ENCODE data around the gene WIPF2.
"Not testable (repeated sequence)": the region's sequence is repeated elsewhere in the genome, so short reads cannot be mapped to it uniquely, and the experiment has no call there.

WIPF2 gene

DNA sequence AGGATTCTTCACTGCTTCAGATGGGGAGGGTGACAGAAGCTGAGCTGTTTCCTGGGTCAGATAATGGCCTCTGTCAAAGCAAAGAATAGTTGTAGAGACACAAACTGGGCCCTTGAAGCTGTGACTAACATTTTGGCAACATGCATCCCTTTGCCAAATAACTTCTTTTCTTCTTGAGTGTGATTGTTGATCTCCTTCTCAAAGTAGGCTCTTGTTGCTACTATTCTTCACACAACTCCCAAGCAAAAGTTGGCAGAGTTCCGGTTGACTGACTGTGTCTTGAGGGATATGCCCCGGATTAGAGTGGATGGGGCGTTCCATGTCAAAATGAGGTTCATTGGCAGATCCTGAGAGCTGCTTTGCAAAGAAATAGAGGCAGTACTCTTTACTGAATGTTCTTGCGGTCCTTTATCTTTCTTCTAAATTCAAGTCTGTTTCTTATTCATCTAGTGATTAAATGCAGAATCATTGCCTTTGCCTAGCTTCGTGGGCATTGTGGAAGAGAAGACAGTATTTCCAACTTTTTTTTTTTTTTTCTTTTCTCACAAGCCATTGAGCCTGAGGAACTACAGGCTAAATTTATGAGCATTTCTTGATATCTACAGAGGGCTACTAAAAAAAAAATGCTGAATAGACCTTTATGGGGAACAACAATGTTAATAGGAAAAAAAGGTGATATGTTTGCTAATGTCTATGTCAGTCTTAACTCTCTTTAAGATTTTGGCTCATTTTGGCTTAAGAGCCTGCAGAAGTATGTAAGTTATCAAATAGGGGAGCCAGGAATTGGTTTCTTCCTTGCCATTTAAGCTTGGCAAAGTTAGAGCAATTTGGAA lies 5.8 kb downstream of the WIPF2 start:
- Histone ChIP-seq H3K4me3 (ENCODE audit: control insufficient read depth in 1 of 7, extremely low read depth in 1 of 7, insufficient read depth in 4 of 7, low read depth in 2 of 7, low read length in 6 of 7) (no peak overlapping the region), H3K9me3 (ENCODE audit: control extremely low read depth in 1 of 5, control insufficient read depth in 4 of 5, insufficient read depth in 2 of 5, low read depth in 1 of 5, low read length in 4 of 5) (no peaks in the 10 kb centered on the region), H3K27ac (ENCODE audit: insufficient read depth in 1 of 2, low read depth in 1 of 2, low read length in 2 of 2, poor library complexity in 1 of 2, severe bottlenecking in 2 of 2) (no peak overlapping the region), H3K4me1 (ENCODE audit: control extremely low read depth in 1 of 4, control insufficient read depth in 4 of 4, insufficient read depth in 4 of 4, low read length in 3 of 4) (peaks cover 0 to 4% (median 4%) of the 10 kb centered on the region in 4 experiments), H3K27me3 (replicated peaks in 2 of 5; ENCODE audit: control insufficient read depth in 4 of 5, insufficient read depth in 5 of 5, low read length in 4 of 5) (no peaks in the 10 kb centered on the region), H3K36me3 (ENCODE audit: control insufficient read depth in 4 of 4, insufficient read depth in 4 of 4, low read length in 3 of 4) (peaks cover 0 to 6% (median 3%) of the 10 kb centered on the region in 4 experiments)
- CTCF ChIA-PET, result no interaction called here
- no peak for DNase-seq
- POLR2A ChIA-PET, result interaction anchor here (0.6 kb wide), 2 partner anchors 120 to 121 kb away, joined by 4 to 8 read pairs; no protein-coding TSS in a partner anchor
- 100% methylated on average over 1 of the region's 5 CpGs for WGBS (ENCODE audit: insufficient coverage)

DNA sequence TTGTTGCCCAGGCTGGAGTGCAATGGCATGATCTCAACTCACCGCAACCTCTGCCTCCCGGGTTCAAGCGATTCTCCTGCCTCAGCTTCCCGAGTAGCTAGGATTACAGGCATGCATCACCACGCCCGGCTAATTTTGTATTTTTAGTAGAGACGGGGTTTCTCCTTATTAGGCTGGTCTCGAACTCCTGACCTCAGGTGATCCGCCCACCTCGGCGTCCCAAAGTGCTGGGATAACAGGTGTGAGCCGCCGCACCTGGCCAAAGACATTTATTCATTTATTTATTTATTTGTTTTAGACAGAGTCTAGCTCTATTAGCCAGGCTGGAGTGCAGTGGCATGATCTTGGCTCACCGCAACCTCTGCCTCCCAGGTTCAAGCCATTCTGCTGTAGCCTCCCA lies 10.0 kb downstream of the WIPF2 start:
- WGBS (ENCODE audit: insufficient coverage), result 100% methylated on average over 1 of the region's 14 CpGs
- peaks cover 2 to 10% (median 5%) of the 10 kb centered on the region in 4 experiments for H3K36me3 ChIP-seq (ENCODE audit: control insufficient read depth in 4 of 4, insufficient read depth in 4 of 4, low read length in 3 of 4)
- H3K4me1 ChIP-seq (ENCODE audit: control extremely low read depth in 1 of 4, control insufficient read depth in 4 of 4, insufficient read depth in 4 of 4, low read length in 3 of 4); H3K4me3 ChIP-seq (ENCODE audit: control insufficient read depth in 1 of 7, extremely low read depth in 1 of 7, insufficient read depth in 4 of 7, low read depth in 2 of 7, low read length in 6 of 7); H3K9me3 ChIP-seq (ENCODE audit: control extremely low read depth in 1 of 5, control insufficient read depth in 4 of 5, insufficient read depth in 2 of 5, low read depth in 1 of 5, low read length in 4 of 5); H3K27ac ChIP-seq (ENCODE audit: insufficient read depth in 1 of 2, low read depth in 1 of 2, low read length in 2 of 2, poor library complexity in 1 of 2, severe bottlenecking in 2 of 2); DNase-seq; H3K27me3 ChIP-seq (replicated peaks in 2 of 5; ENCODE audit: control insufficient read depth in 4 of 5, insufficient read depth in 5 of 5, low read length in 4 of 5); POLR2A ChIA-PET: not testable (repeated sequence)
- CTCF ChIA-PET, result interaction anchor here (0.6 to 0.9 kb wide), 2 partner anchors 27 to 1801 kb away, joined by 3 to 4 read pairs; no protein-coding TSS in a partner anchor

DNA sequence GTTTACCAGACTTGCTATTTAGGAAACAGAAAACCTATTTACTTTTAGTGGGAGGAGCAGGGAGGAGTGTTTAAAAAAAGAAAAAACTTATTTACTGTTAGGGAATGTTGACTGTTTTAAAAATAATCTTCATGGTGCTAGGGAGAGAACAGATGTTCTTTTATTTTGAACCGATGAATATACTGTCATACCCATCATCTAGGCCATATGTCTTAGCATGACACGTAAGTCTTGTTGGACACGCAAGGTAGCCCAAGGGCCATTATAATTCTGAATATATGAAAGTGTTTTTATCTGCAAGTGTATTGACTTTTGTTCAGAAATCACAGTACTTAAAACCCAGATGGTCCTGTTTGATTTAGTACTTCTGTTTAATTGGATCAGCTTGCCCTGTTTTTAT lies 11.6 kb downstream of the WIPF2 start:
- ChIA-PET POLR2A (no interaction called here), CTCF (interaction anchor here (1.7 kb wide), 1 partner anchor 12 kb away, joined by 5 read pairs; the partner anchor contains the start of gene WIPF2)
- Histone ChIP-seq H3K9me3 (ENCODE audit: control extremely low read depth in 1 of 5, control insufficient read depth in 4 of 5, insufficient read depth in 2 of 5, low read depth in 1 of 5, low read length in 4 of 5) (no peaks in the 10 kb centered on the region), H3K27me3 (replicated peaks in 2 of 5; ENCODE audit: control insufficient read depth in 4 of 5, insufficient read depth in 5 of 5, low read length in 4 of 5) (no peaks in the 10 kb centered on the region), H3K4me1 (ENCODE audit: control extremely low read depth in 1 of 4, control insufficient read depth in 4 of 4, insufficient read depth in 4 of 4, low read length in 3 of 4) (no peaks in the 10 kb centered on the region), H3K36me3 (ENCODE audit: control insufficient read depth in 4 of 4, insufficient read depth in 4 of 4, low read length in 3 of 4) (peaks cover 0 to 14% (median 7%) of the 10 kb centered on the region in 4 experiments), H3K27ac (ENCODE audit: insufficient read depth in 1 of 2, low read depth in 1 of 2, low read length in 2 of 2, poor library complexity in 1 of 2, severe bottlenecking in 2 of 2) (no peak overlapping the region), H3K4me3 (ENCODE audit: control insufficient read depth in 1 of 7, extremely low read depth in 1 of 7, insufficient read depth in 4 of 7, low read depth in 2 of 7, low read length in 6 of 7) (no peak overlapping the region)
- no peak for DNase-seq
- 100% methylated on average over 1 of the region's 3 CpGs for WGBS (ENCODE audit: insufficient coverage)

DNA sequence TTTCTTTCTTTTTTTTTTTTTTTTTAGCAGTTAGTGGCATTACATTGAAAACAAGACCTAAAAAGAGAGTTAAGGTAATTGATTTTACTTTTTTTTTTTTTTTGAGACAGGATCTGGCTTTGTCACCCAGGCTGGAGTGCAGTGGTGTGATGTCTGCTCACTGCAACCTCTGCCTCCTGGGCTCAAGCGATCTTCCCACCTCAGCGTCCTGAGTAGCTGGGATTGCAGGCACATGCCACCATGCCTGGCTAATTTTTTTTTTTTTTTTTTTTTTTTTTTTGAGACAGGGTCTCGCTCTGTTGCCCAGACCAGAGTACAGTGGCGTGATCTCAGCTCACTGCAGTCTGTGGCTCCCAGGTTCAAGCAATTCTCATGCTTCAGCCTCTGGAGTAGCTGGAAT lies 12.8 kb downstream of the WIPF2 start:
- not testable (repeated sequence) for H3K4me3 ChIP-seq (ENCODE audit: control insufficient read depth in 1 of 7, extremely low read depth in 1 of 7, insufficient read depth in 4 of 7, low read depth in 2 of 7, low read length in 6 of 7); DNase-seq; H3K27ac ChIP-seq (ENCODE audit: insufficient read depth in 1 of 2, low read depth in 1 of 2, low read length in 2 of 2, poor library complexity in 1 of 2, severe bottlenecking in 2 of 2); H3K4me1 ChIP-seq (ENCODE audit: control extremely low read depth in 1 of 4, control insufficient read depth in 4 of 4, insufficient read depth in 4 of 4, low read length in 3 of 4); H3K27me3 ChIP-seq (replicated peaks in 2 of 5; ENCODE audit: control insufficient read depth in 4 of 5, insufficient read depth in 5 of 5, low read length in 4 of 5); H3K9me3 ChIP-seq (ENCODE audit: control extremely low read depth in 1 of 5, control insufficient read depth in 4 of 5, insufficient read depth in 2 of 5, low read depth in 1 of 5, low read length in 4 of 5)
- WGBS (ENCODE audit: insufficient coverage), result no CpG with 5 or more reads among the region's 4 CpGs
- ChIA-PET CTCF (interaction anchor here (0.6 kb wide), 1 partner anchor 39 kb away, joined by 3 read pairs; no protein-coding TSS in a partner anchor), POLR2A (interaction anchor here (0.6 kb wide), 1 partner anchor 135 kb away, joined by 6 read pairs; no protein-coding TSS in a partner anchor)
- H3K36me3 ChIP-seq (ENCODE audit: control insufficient read depth in 4 of 4, insufficient read depth in 4 of 4, low read length in 3 of 4), result peaks cover 0 to 14% (median 7%) of the 10 kb centered on the region in 4 experiments

DNA sequence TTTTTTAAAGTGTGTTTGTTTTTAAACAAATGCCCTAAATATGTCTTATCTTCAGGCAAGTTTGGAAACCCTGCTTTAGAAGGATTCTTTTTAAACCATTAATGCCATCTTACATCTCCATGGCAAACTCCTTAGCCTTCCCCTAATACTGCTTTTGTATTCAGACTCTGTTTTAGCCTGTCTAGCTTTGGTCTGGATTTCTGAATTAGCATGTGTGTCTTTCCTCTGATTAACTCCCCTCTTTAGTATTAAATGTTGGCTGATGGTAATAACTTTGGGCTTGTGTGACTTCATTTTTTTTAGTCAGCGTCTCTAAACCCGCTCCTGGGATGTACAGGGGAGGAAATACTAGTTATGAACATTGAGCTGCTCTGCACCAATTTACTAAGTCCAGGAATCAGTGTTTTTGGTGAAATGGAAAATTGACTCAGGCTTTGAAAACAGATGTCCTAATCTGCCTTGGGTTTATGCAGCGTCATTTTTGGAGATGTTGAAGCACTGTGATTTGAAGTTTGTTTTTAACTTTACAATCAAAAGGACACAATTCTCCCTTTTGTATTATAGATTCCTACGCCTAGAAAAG lies 22.2 kb downstream of the WIPF2 start:
- Histone ChIP-seq H3K27ac (ENCODE audit: insufficient read depth in 1 of 2, low read depth in 1 of 2, low read length in 2 of 2, poor library complexity in 1 of 2, severe bottlenecking in 2 of 2) (no peak overlapping the region), H3K4me1 (ENCODE audit: control extremely low read depth in 1 of 4, control insufficient read depth in 4 of 4, insufficient read depth in 4 of 4, low read length in 3 of 4) (no peaks in the 10 kb centered on the region), H3K27me3 (replicated peaks in 2 of 5; ENCODE audit: control insufficient read depth in 4 of 5, insufficient read depth in 5 of 5, low read length in 4 of 5) (no peaks in the 10 kb centered on the region), H3K36me3 (ENCODE audit: control insufficient read depth in 4 of 4, insufficient read depth in 4 of 4, low read length in 3 of 4) (peaks cover 0 to 3% (median 1%) of the 10 kb centered on the region in 4 experiments), H3K4me3 (ENCODE audit: control insufficient read depth in 1 of 7, extremely low read depth in 1 of 7, insufficient read depth in 4 of 7, low read depth in 2 of 7, low read length in 6 of 7) (no peak overlapping the region), H3K9me3 (ENCODE audit: control extremely low read depth in 1 of 5, control insufficient read depth in 4 of 5, insufficient read depth in 2 of 5, low read depth in 1 of 5, low read length in 4 of 5) (no peaks in the 10 kb centered on the region)
- no peak for DNase-seq
- no CpG with 5 or more reads among the region's 4 CpGs for WGBS (ENCODE audit: insufficient coverage)
- POLR2A ChIA-PET, result interaction anchor here (0.6 kb wide), 2 partner anchors 17 to 30 kb away, joined by 3 to 4 read pairs; no protein-coding TSS in a partner anchor
- CTCF ChIA-PET, result interaction anchor here (0.8 kb wide), 1 partner anchor 37 kb away, joined by 3 read pairs; no protein-coding TSS in a partner anchor

DNA sequence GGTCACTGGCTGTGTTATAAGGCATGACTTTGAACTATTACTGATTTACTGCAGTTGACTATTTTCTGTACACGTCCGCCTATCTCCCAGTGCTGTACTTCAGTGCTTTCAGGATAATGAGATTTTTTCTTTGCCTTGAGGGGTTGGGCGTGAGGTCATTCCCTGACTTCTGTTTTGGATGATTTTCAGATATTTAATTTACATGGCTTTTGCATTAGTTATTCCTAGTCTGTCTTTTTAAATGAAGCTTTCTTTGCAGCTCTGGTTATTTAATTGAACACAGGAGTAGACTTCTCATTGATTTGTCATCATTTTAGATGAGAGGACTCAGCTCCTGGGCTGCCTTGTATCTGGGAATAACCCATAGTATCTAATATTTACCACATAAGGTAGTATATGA lies 23.7 kb downstream of the WIPF2 start:
- no peak for DNase-seq
- Histone ChIP-seq H3K36me3 (ENCODE audit: control insufficient read depth in 4 of 4, insufficient read depth in 4 of 4, low read length in 3 of 4) (peaks cover 0 to 3% (median 1%) of the 10 kb centered on the region in 4 experiments), H3K4me3 (ENCODE audit: control insufficient read depth in 1 of 7, extremely low read depth in 1 of 7, insufficient read depth in 4 of 7, low read depth in 2 of 7, low read length in 6 of 7) (no peak overlapping the region), H3K27ac (ENCODE audit: insufficient read depth in 1 of 2, low read depth in 1 of 2, low read length in 2 of 2, poor library complexity in 1 of 2, severe bottlenecking in 2 of 2) (no peak overlapping the region), H3K4me1 (ENCODE audit: control extremely low read depth in 1 of 4, control insufficient read depth in 4 of 4, insufficient read depth in 4 of 4, low read length in 3 of 4) (no peaks in the 10 kb centered on the region), H3K27me3 (replicated peaks in 2 of 5; ENCODE audit: control insufficient read depth in 4 of 5, insufficient read depth in 5 of 5, low read length in 4 of 5) (no peaks in the 10 kb centered on the region), H3K9me3 (ENCODE audit: control extremely low read depth in 1 of 5, control insufficient read depth in 4 of 5, insufficient read depth in 2 of 5, low read depth in 1 of 5, low read length in 4 of 5) (no peaks in the 10 kb centered on the region)
- CTCF ChIA-PET, result no interaction called here
- WGBS (ENCODE audit: insufficient coverage), result no CpG with 5 or more reads among the region's 3 CpGs
- POLR2A ChIA-PET, result no interaction called here

DNA sequence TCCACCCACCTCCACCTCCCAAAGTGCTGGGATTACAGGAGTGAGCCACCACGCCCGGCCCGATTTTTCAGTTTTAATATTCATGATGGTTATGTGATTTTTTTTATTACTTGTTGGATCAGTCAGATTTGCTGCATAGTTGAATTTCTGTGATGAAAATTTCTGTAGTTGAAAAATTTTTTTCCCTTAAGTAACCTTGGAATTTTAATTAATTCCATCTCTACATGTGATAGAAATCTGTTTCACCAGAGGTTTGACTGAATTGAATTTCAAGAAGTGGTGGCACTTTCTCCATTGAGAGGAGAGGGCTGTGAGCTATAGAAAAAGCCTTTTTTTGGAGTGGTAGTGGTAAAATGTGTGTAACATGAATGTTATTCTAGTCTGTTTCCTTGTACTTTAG lies 24.7 kb downstream of the WIPF2 start:
- H3K36me3 ChIP-seq (ENCODE audit: control insufficient read depth in 4 of 4, insufficient read depth in 4 of 4, low read length in 3 of 4), result peaks cover 0 to 3% (median 1%) of the 10 kb centered on the region in 4 experiments
- POLR2A ChIA-PET, result no interaction called here
- H3K9me3 ChIP-seq (ENCODE audit: control extremely low read depth in 1 of 5, control insufficient read depth in 4 of 5, insufficient read depth in 2 of 5, low read depth in 1 of 5, low read length in 4 of 5), result no peaks in the 10 kb centered on the region
- H3K27me3 ChIP-seq (replicated peaks in 2 of 5; ENCODE audit: control insufficient read depth in 4 of 5, insufficient read depth in 5 of 5, low read length in 4 of 5), result no peaks in the 10 kb centered on the region
- no peak overlapping the region for H3K4me3 ChIP-seq (ENCODE audit: control insufficient read depth in 1 of 7, extremely low read depth in 1 of 7, insufficient read depth in 4 of 7, low read depth in 2 of 7, low read length in 6 of 7)
- no peaks in the 10 kb centered on the region for H3K4me1 ChIP-seq (ENCODE audit: control extremely low read depth in 1 of 4, control insufficient read depth in 4 of 4, insufficient read depth in 4 of 4, low read length in 3 of 4)
- DNase-seq, result no peak
- no CpG with 5 or more reads among the region's 3 CpGs for WGBS (ENCODE audit: insufficient coverage)
- no peak overlapping the region for H3K27ac ChIP-seq (ENCODE audit: insufficient read depth in 1 of 2, low read depth in 1 of 2, low read length in 2 of 2, poor library complexity in 1 of 2, severe bottlenecking in 2 of 2)
- CTCF ChIA-PET, result interaction anchor here (1.2 kb wide), 1 partner anchor 32 kb away, joined by 3 read pairs; no protein-coding TSS in a partner anchor

All from common myeloid progenitor, CD34-positive (primary cell).